ENCODE results near the gene CD247.

Gene CD247

GRCh38 chr1:167404161-167404888 is 114.0 kb downstream of the CD247 start:
- ATAC-seq = no peak

- ATAC-seq = peak; percentile 60 to 88
Observed at GRCh38 chr1:167401260-167401873, 117.0 kb downstream of the CD247 start.

- no peak for ATAC-seq
Observed at GRCh38 chr1:167400359-167400953, 117.9 kb downstream of the CD247 start.

- no peak for ATAC-seq
Observed at GRCh38 chr1:167392200-167392696, 126.1 kb downstream of the CD247 start.

GRCh38 chr1:167388976-167389375 is 129.4 kb downstream of the CD247 start:
- no peak for ATAC-seq

GRCh38 chr1:167387251-167387910 is 130.9 kb downstream of the CD247 start:
- ATAC-seq = no peak
